Mesodermal cell (in vitro differentiated cells): ENCODE measurements around the gene RNU2-1.

Experiments used
- H3K27ac ChIP-seq: 2 replicates; pipeline ENCODE4 v1.7.0; 2013; ENCODE audit warnings: mild to moderate bottlenecking, low read depth, low read length, moderate library complexity; ENCODE audit not compliant: severe bottlenecking
- H3K36me3 ChIP-seq: 2 replicates; pipeline ENCODE4 v1.7.1; 2013; ENCODE audit warnings: mild to moderate bottlenecking, low read length, moderate library complexity; ENCODE audit not compliant: control insufficient read depth, insufficient read depth
- H3K4me1 ChIP-seq: one replicate; pipeline ENCODE4 v1.7.1; 2013; ENCODE audit warnings: mild to moderate bottlenecking, low read length; ENCODE audit not compliant: insufficient read depth, control insufficient read depth, poor library complexity, severe bottlenecking
- H3K4me3 ChIP-seq: 2 replicates; pipeline ENCODE4 v1.7.0; 2013; ENCODE audit warnings: low read length, control low read depth, mild to moderate bottlenecking; ENCODE audit not compliant: insufficient read depth, poor library complexity, severe bottlenecking; ENCODE audit errors: extremely low read depth
- H3K9me3 ChIP-seq: 2 replicates; pipeline ENCODE4 v1.7.1; 2013; ENCODE audit warnings: mild to moderate bottlenecking, low read length, moderate library complexity; ENCODE audit not compliant: control insufficient read depth
- WGBS, 2 experiments: methylation state at CpG; one replicate each; pipeline ENCODE4 v1.1.5; 2013; ENCODE audit warnings: missing lambda C conversion rate in 2 of 2; ENCODE audit not compliant: insufficient coverage in 2 of 2; 5-methylcytosine and 5-hydroxymethylcytosine counted together

Gene RNU2-1

DNA sequence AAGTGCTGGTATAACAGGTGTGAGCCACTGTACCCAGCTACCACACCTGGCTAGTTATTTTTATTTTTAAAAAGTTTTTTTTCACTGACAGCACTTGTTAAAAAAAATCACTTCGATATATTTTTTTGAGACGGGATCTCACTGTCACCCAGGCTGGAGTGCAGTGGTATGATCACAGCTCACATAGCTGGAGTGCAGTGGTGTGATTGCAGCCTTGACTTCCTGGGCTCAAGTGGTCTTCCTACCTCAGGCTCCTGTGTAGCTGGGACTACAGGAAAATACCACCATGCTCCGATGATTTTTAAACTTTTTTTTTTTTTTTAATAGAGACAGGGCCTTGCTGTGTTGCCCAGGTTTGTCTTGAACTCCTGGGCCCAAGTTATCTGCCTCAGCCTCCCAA lies 49.9 kb downstream of the RNU2-1 start:
- Histone ChIP-seq H3K36me3 (peaks cover 45% of the 10 kb centered on the region), H3K27ac (no peak overlapping the region), H3K4me3 (no peak overlapping the region), H3K9me3 (no peaks in the 10 kb centered on the region), H3K4me1 (no peaks in the 10 kb centered on the region)
- WGBS, 2 experiments, result 89 to 96% methylated on average over 3 of the region's 3 CpGs
